Activated CD8-positive, alpha-beta memory T cell treated with anti-CD3 and anti-CD28 coated beads, Interleukin-2, amount 10 ng/mL, durations not matched to agents 7 days and 5 days (primary cell): ENCODE data around the gene UTP14A. TPM values are rescaled to one million over a fixed set of nuclear protein-coding genes. Genes with fewer than 3 reads are reported as not detected.
A peak's percentile ranks its signal among the peaks of the same experiment; 100 is the strongest.

ENCODE experiments used
- ATAC-seq: fragments of 150-1000 bp; cut with Tn5 transposase; one replicate; pipeline ENCODE4 v1.10.0; 2021; ENCODE audit warnings: moderate library complexity
- CTCF ChIA-PET: fragments of 350-600 bp; sonication (Branson Sonifier 250); formaldehyde crosslinking; loops from one replicate; lab custom pipeline; 2021; ENCODE audit warnings: antibody characterized with exemption; lab: Charles Lee
- DNase-seq: peaks from one replicate; pipeline ENCODE4 v3.0.0-alpha.2; 2020
- H3K27ac Mint-ChIP-seq: one replicate; pipeline ENCODE4 v1.8.0; 2021; ENCODE audit warnings: mild to moderate bottlenecking, mixed read lengths
- H3K27me3 Mint-ChIP-seq: one replicate; pipeline ENCODE4 v1.8.0; 2021; ENCODE audit warnings: mixed read lengths
- H3K36me3 Mint-ChIP-seq: one replicate; pipeline ENCODE4 v1.8.0; 2021; ENCODE audit warnings: mild to moderate bottlenecking, mixed read lengths
- H3K4me1 Mint-ChIP-seq: one replicate; pipeline ENCODE4 v1.8.0; 2021; ENCODE audit warnings: mixed read lengths
- H3K4me3 Mint-ChIP-seq: one replicate; pipeline ENCODE4 v1.8.0; 2021; ENCODE audit warnings: mild to moderate bottlenecking, moderate library complexity, mixed read lengths
- H3K9me3 Mint-ChIP-seq: one replicate; pipeline ENCODE4 v1.8.0; 2022; ENCODE audit warnings: low read depth, mixed read lengths
- total RNA-seq, 2 experiments: library from RNA; stranded (reverse); gene quantifications; one replicate each; pipeline ENCODE4 v1.2.3, GENCODE V29; 2021

The UTP14A gene
- total RNA-seq, 2 experiments from 2014 or later, result 22.8 to 37.0 TPM

DNA sequence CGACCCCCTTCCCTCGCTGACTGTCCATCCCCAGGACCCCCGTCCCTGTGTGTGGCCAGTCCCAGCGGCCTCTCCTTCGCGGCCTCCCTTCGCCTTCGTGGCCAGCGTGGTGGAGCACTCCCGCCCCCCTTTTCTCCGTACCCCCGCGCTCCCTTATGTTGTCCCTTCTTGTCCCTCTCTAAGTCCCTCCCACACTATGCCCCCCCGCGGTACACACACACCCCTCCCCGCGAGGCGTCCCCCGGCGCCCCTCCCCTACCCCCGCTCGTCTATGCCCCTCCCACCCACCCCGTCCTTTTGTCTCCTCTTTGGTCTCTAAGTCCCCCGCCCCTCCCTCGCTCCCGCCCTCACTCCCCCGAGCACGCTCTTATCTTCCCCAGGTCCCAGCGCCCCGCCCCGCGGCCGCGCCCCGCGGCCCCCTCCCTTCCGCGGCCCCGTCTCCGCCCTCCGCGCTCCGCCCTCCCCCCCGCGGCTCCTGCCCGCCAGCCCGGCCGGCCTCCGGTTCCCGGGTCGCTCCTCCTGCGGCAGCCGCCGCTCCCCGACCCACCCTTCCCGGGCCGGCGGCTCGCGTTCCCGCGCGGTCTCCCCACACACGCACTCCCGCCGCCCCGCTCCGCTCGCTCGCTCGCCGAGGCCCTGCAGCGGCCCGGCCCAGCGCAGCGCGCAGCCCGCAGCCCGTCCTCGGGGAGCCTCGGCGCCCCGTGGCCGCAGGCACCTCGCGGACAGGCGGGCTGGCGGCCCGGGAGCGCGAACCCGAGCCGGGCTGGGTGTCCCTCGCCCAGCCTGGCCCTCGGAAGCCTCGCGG lies 26.3 kb downstream of the UTP14A start:
- H3K36me3 Mint-ChIP-seq, result peaks cover 2% of the 10 kb centered on the region
- peak overlapping the region; percentile 81 for H3K27ac Mint-ChIP-seq
- ATAC-seq, result peak; percentile 76
- peaks cover 5% of the 10 kb centered on the region for H3K4me1 Mint-ChIP-seq
- peak; percentile 89 for DNase-seq
- peak overlapping the region; percentile 78 for H3K4me3 Mint-ChIP-seq
- H3K27me3 Mint-ChIP-seq, result peaks cover 25% of the 10 kb centered on the region
- no peaks in the 10 kb centered on the region for H3K9me3 Mint-ChIP-seq
- CTCF ChIA-PET, result interaction anchor here (0.9 to 2.7 kb wide), 5 partner anchors 26 to 189 kb away, joined by 3 to 13 read pairs (median 3); partner anchors contain the start of gene UTP14A

- CTCF ChIA-PET, result interaction anchor here (0.6 to 2.3 kb wide), 3 partner anchors 93 to 128 kb away, joined by 3 to 9 read pairs (median 3); no protein-coding TSS in a partner anchor
- Mint-ChIP-seq H3K27ac (no peak overlapping the region), H3K4me3 (peak overlapping the region; percentile 48), H3K9me3 (no peaks in the 10 kb centered on the region), H3K27me3 (peaks cover 25% of the 10 kb centered on the region), H3K36me3 (peaks cover 2% of the 10 kb centered on the region), H3K4me1 (peaks cover 5% of the 10 kb centered on the region)
- no peak for ATAC-seq
- no peak for DNase-seq
These were observed 26.9 kb downstream of the UTP14A start for GRCh38 chrX:129932821-129933321.

GRCh38 chrX:129933700-129934099 lies 27.7 kb downstream of the UTP14A start:
- H3K27ac Mint-ChIP-seq, result no peak overlapping the region
- peak overlapping the region; percentile 38 for H3K4me3 Mint-ChIP-seq
- ATAC-seq, result no peak
- no peaks in the 10 kb centered on the region for H3K9me3 Mint-ChIP-seq
- peaks cover 32% of the 10 kb centered on the region for H3K27me3 Mint-ChIP-seq
- peaks cover 5% of the 10 kb centered on the region for H3K4me1 Mint-ChIP-seq
- peaks cover 2% of the 10 kb centered on the region for H3K36me3 Mint-ChIP-seq
- no peak for DNase-seq
- CTCF ChIA-PET, result interaction anchor here (0.6 to 1.3 kb wide), 3 partner anchors 92 to 127 kb away, joined by 3 to 4 read pairs (median 3); no protein-coding TSS in a partner anchor

GRCh38 chrX:129934461-129934860 lies 28.5 kb downstream of the UTP14A start:
- CTCF ChIA-PET, result interaction anchor here (0.7 kb wide), 1 partner anchor 126 kb away, joined by 4 read pairs; no protein-coding TSS in a partner anchor
- ATAC-seq (no peak), DNase-seq (no peak)
- Mint-ChIP-seq H3K36me3 (no peaks in the 10 kb centered on the region), H3K27me3 (peaks cover 36% of the 10 kb centered on the region), H3K4me3 (no peak overlapping the region), H3K27ac (no peak overlapping the region), H3K9me3 (no peaks in the 10 kb centered on the region), H3K4me1 (peaks cover 5% of the 10 kb centered on the region)

DNA sequence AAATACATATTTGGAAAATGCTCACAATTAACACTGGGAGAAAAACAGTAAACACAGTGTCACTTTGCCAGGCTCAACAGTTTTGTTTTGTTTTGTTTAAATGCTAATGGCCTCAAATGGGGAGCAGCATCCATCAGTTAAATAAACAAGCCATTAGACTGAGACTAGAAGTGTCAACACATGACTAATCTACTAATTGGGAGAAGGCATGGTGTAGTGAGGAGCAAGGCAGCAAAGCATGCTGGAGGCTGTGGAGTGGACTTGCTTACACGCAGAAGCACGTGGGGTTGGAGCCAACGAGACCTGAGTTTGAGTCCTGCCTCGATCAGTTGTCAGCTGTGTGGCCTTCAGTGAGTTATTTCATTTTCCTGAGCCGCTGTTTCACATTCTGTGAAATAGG lies 29.0 kb downstream of the UTP14A start:
- Mint-ChIP-seq H3K9me3 (no peaks in the 10 kb centered on the region), H3K4me1 (peaks cover 5% of the 10 kb centered on the region), H3K36me3 (no peaks in the 10 kb centered on the region), H3K4me3 (no peak overlapping the region), H3K27ac (no peak overlapping the region), H3K27me3 (peaks cover 37% of the 10 kb centered on the region)
- CTCF ChIA-PET, result no interaction called here
- ATAC-seq, result no peak
- DNase-seq, result no peak

- no peaks in the 10 kb centered on the region for H3K4me1 Mint-ChIP-seq
- no peak overlapping the region for H3K27ac Mint-ChIP-seq
- H3K36me3 Mint-ChIP-seq, result no peaks in the 10 kb centered on the region
- H3K9me3 Mint-ChIP-seq, result no peaks in the 10 kb centered on the region
- H3K4me3 Mint-ChIP-seq, result no peak overlapping the region
- ATAC-seq (no peak), DNase-seq (no peak)
- peaks cover 37% of the 10 kb centered on the region for H3K27me3 Mint-ChIP-seq
- CTCF ChIA-PET, result no interaction called here
These were observed 32.1 kb downstream of the UTP14A start for GRCh38 chrX:129938081-129938480.

DNA sequence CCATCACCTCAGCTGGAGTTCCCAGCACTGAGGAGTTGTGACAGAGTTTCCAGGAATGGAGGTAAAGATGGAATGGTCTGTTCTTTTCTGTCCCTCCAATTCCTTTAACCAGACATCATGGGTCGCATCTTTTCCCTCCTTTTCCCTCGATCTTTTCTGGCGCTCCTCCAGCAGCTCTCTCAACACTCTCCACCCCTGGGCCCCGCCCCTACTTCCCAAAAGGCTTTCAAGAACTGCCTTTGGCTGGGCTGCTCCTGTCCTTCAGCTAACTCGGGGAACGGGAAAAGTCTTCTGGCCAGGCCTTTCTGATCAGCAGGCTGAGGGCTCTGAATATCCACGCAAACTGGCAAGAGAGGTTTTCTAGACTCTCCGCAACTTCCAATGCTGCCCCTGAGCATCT lies 34.0 kb downstream of the UTP14A start:
- no peaks in the 10 kb centered on the region for H3K9me3 Mint-ChIP-seq
- DNase-seq, result no peak
- H3K4me1 Mint-ChIP-seq, result no peaks in the 10 kb centered on the region
- no peaks in the 10 kb centered on the region for H3K36me3 Mint-ChIP-seq
- no peak overlapping the region for H3K4me3 Mint-ChIP-seq
- CTCF ChIA-PET, result interaction anchor here (1.8 to 2.4 kb wide), 2 partner anchors 14 to 120 kb away, joined by 6 to 7 read pairs; no protein-coding TSS in a partner anchor
- no peak for ATAC-seq
- no peak overlapping the region for H3K27ac Mint-ChIP-seq
- H3K27me3 Mint-ChIP-seq, result peaks cover 22% of the 10 kb centered on the region

GRCh38 chrX:129940721-129941120 lies 34.8 kb downstream of the UTP14A start:
- H3K36me3 Mint-ChIP-seq, result no peaks in the 10 kb centered on the region
- no peak for DNase-seq
- CTCF ChIA-PET, result interaction anchor here (1.8 to 2.4 kb wide), 2 partner anchors 15 to 120 kb away, joined by 6 to 7 read pairs; no protein-coding TSS in a partner anchor
- no peaks in the 10 kb centered on the region for H3K9me3 Mint-ChIP-seq
- H3K4me3 Mint-ChIP-seq, result no peak overlapping the region
- ATAC-seq, result no peak
- H3K27me3 Mint-ChIP-seq, result peaks cover 22% of the 10 kb centered on the region
- H3K4me1 Mint-ChIP-seq, result no peaks in the 10 kb centered on the region
- H3K27ac Mint-ChIP-seq, result no peak overlapping the region

DNA sequence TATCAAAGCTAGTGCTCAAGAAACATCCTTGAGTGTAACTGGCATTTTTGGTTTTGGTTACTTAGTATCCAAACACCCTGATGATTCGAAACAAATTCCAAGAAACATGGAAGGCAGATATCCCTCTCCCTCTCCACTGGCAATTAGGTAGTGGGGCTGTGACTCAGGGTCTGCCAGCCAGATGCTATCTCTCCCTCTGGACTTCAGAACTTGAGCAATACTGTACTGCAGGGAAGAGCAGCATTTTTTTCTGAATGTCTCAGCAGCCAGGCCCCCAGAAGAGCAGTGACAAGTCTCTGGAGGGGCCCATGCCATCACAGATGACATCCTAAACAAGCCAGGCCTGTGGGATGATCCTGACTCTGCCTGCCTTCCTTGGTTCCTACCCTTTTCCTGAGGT lies 39.2 kb downstream of the UTP14A start:
- Mint-ChIP-seq H3K9me3 (no peaks in the 10 kb centered on the region), H3K4me3 (no peak overlapping the region), H3K27ac (no peak overlapping the region), H3K27me3 (peaks cover 5% of the 10 kb centered on the region), H3K36me3 (no peaks in the 10 kb centered on the region), H3K4me1 (no peaks in the 10 kb centered on the region)
- DNase-seq (no peak), ATAC-seq (no peak)
- CTCF ChIA-PET, result no interaction called here

DNA sequence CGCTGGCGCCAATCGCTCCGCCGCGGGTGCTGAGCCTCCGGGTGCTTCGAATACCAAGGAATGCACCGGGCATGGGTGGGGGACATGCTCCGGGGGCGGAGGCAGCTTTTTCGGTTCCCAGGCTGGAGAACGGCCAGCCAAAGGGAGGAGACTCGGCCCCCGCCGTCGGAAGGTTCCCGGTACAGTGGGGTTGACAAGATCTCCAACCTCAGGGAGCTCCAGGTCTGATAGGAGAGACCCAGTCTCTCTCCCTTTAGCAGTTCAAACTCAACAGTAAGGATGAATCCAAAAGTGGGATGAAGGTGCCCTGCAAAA lies 47.3 kb downstream of the UTP14A start:
- H3K27me3 Mint-ChIP-seq, result peaks cover 11% of the 10 kb centered on the region
- H3K4me3 Mint-ChIP-seq, result peak overlapping the region; percentile 52
- ATAC-seq (no peak), DNase-seq (no peak)
- no peaks in the 10 kb centered on the region for H3K9me3 Mint-ChIP-seq
- peaks cover 19% of the 10 kb centered on the region for H3K4me1 Mint-ChIP-seq
- H3K36me3 Mint-ChIP-seq, result peaks cover 2% of the 10 kb centered on the region
- CTCF ChIA-PET, result interaction anchor here (1.4 to 1.7 kb wide), 2 partner anchors 28 to 75 kb away, joined by 3 to 4 read pairs; no protein-coding TSS in a partner anchor
- H3K27ac Mint-ChIP-seq, result no peak overlapping the region

DNA sequence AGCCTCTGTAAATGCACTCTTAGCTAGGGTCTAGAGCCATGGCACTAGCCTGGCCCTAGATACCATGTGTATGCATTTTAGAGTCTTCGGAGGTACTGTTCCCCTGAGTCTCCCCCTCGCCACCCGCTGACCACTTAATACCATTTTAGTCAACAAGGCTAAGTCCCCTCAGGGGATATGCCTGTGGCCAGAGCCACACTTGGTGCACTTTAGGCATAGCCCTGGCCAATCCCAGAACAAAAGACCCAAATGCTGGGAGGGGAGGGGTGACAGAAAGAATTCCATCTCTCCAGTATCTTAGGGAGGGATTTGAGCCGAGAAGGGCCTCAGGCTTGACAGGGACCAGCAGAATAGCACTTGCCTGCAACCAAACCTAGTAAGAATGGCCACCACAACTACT lies 47.9 kb downstream of the UTP14A start:
- H3K4me3 Mint-ChIP-seq, result peak overlapping the region; percentile 52
- CTCF ChIA-PET, result interaction anchor here (0.9 to 1.7 kb wide), 3 partner anchors 29 to 107 kb away, joined by 3 to 4 read pairs (median 3); no protein-coding TSS in a partner anchor
- peaks cover 2% of the 10 kb centered on the region for H3K36me3 Mint-ChIP-seq
- H3K27ac Mint-ChIP-seq, result no peak overlapping the region
- H3K4me1 Mint-ChIP-seq, result peaks cover 25% of the 10 kb centered on the region
- ATAC-seq, result no peak
- H3K27me3 Mint-ChIP-seq, result peaks cover 11% of the 10 kb centered on the region
- no peaks in the 10 kb centered on the region for H3K9me3 Mint-ChIP-seq
- no peak for DNase-seq

DNA sequence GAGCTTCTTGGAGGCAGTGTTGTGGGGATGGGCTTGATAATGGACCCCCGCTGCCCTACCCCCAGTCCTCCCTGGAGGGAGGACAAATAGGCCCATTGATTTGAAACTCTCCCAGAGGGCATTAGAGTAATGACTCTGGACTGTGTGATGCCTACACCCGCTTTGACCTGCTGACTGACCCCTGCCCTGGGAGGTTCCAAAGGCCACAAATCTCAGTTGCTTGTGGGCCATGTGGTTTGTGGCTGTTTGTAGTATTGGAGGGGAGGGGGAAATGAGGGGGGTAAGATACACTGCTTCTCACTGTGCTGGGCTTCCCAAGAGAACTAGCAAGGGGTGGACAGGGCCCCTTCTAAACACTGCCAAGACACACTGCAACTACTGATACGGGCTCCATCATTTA lies 48.8 kb downstream of the UTP14A start:
- no peak overlapping the region for H3K4me3 Mint-ChIP-seq
- CTCF ChIA-PET, result interaction anchor here (0.9 to 1.3 kb wide), 2 partner anchors 69 to 106 kb away, joined by 3 read pairs; no protein-coding TSS in a partner anchor

GRCh38 chrX:129955682-129956081 lies 49.7 kb downstream of the UTP14A start:
- CTCF ChIA-PET, result no interaction called here
- Mint-ChIP-seq H3K4me3 (no peak overlapping the region), H3K27me3 (peaks cover 8% of the 10 kb centered on the region), H3K36me3 (peaks cover 2% of the 10 kb centered on the region), H3K4me1 (peaks cover 28% of the 10 kb centered on the region), H3K27ac (no peak overlapping the region), H3K9me3 (no peaks in the 10 kb centered on the region)
- no peak for DNase-seq
- no peak for ATAC-seq

More for the DNA sequence above, 48.8 kb downstream of the UTP14A start:
- H3K9me3 Mint-ChIP-seq, result no peaks in the 10 kb centered on the region
- no peak for DNase-seq
- H3K27ac Mint-ChIP-seq, result no peak overlapping the region
- no peak for ATAC-seq
- peaks cover 28% of the 10 kb centered on the region for H3K4me1 Mint-ChIP-seq
- peaks cover 10% of the 10 kb centered on the region for H3K27me3 Mint-ChIP-seq
- peaks cover 2% of the 10 kb centered on the region for H3K36me3 Mint-ChIP-seq
